Esophagus squamous epithelium (tissue), 4 donors: Measurements from ENCODE around the gene HDHD2.

Experiments used
- POLR2A ChIP-seq, 4 donors: fragments of 450-650 bp; IDR thresholded peaks; one replicate each; pipeline ENCODE4 v1.6.1; 2017; ENCODE audit warnings: antibody characterized with exemption in 4 of 4, mild to moderate bottlenecking in 4 of 4, moderate library complexity in 3 of 4
- TF ChIP-seq, protein P1 (sequence below), 6 experiments: fragments of 450-650 bp in 4 of 6; fragments of 200-600 bp in 2 of 6; sonication (generic) in 2 of 6; IDR thresholded peaks; one replicate each; pipeline ENCODE4 v1.5.1; 2016 to 2019; ENCODE audit warnings: antibody characterized with exemption in 6 of 6, mild to moderate bottlenecking in 4 of 6, moderate library complexity in 4 of 6

- TF ChIP-seq POLR2A (IDR thresholded peaks at IDR 0.05) = no peak
- TF ChIP-seq, protein P1, sequence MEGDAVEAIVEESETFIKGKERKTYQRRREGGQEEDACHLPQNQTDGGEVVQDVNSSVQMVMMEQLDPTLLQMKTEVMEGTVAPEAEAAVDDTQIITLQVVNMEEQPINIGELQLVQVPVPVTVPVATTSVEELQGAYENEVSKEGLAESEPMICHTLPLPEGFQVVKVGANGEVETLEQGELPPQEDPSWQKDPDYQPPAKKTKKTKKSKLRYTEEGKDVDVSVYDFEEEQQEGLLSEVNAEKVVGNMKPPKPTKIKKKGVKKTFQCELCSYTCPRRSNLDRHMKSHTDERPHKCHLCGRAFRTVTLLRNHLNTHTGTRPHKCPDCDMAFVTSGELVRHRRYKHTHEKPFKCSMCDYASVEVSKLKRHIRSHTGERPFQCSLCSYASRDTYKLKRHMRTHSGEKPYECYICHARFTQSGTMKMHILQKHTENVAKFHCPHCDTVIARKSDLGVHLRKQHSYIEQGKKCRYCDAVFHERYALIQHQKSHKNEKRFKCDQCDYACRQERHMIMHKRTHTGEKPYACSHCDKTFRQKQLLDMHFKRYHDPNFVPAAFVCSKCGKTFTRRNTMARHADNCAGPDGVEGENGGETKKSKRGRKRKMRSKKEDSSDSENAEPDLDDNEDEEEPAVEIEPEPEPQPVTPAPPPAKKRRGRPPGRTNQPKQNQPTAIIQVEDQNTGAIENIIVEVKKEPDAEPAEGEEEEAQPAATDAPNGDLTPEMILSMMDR (IDR thresholded peaks at IDR 0.05) = no peak
Observed at GRCh38 chr18:47179520-47179919, 29.2 kb upstream of the HDHD2 start.
